NOMO-1 (cell line): ENCODE results near the gene LPO.

Experiments
- DNase-seq, 2 experiments: peaks; one replicate each; lab custom pipeline; 2025; ENCODE audit not compliant: unreplicated experiment in 2 of 2; lab: John Stamatoyannopoulos, UW

The LPO gene

DNA sequence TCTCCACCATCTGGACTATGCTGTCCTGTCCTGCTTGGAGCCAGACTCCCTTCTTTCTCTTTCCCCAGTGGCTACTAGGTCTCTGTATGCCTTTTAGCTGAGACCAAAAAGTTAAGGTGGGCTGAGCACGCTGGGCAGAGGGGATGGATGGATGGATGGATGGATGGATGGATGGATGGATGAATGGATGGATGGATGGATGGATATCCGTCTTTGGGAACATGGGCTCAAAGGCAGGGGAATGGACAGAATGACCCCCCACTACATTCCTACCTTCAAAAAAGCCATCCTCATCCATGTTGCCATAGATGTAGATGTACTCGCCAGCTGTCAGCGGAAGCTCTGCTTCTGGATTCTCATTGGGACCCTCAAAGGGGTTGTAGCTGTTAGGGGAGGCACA is 77.4 kb downstream of the LPO start:
- no peak for DNase-seq

DNA sequence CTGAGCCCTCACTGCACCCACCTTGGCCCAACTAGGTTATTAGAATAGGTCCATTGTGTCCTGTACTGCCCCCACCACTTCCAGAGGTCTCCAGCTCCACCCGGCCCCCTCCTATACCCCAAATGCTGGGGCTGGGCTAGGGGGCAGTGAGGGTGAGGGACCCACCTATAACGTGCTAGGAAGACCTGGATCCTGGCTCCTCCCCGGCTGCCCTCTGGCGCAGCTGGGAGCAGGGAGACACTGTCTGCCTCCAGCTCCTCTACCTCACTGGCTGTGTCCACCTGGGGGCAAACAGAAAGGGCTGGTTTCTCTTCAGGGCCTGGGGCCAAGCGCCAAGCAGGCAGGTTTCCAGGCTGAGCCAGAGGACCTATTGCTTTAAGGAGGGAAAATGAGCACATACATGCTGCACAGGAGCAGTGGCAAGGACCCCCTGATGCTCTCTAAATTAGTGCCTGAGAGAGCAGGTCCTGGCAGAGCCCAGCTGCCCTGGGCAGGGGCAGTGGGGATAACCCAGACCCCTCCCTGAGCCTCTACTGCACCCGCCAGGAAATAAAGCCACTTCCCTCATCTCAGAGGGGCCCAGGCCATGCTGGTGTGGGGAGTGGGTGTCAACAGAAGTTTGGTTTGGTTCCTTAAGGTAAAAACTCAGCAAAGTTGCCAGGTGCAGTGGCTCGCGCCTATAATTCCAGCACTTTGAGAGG is 78.0 kb downstream of the LPO start:
- no peak for DNase-seq

DNA sequence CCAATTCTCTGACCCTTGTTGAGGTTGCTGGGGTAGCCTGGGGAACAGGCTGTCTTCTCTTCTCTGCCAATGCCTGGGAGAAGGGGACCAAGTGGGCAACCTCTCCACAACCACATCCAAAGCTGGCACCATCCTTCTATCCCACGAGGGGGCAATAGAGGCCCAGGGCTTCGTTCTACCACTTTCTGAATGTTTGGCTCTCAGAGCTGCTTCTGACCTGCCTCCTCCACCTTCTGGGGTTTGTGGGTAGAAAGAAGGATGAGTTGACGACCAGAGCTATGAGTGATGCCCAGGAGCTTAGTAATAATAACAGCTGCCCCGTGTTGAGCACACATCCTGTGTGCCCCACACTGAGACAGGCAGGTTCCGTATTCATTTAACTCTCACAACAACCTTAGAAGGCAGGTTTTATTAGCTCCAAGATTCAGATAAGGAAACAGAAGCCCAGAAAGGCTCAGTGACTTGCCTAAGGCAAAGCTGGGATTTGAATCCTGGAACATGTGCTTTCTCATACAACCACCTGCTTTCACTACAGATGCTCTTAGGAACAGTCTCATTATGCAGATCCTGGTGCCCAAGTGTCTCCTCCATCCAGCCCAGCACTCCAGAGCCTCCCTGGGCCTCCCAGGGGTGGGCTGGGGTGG is 79.2 kb downstream of the LPO start:
- DNase-seq = peak; percentile 57 to 71

DNA sequence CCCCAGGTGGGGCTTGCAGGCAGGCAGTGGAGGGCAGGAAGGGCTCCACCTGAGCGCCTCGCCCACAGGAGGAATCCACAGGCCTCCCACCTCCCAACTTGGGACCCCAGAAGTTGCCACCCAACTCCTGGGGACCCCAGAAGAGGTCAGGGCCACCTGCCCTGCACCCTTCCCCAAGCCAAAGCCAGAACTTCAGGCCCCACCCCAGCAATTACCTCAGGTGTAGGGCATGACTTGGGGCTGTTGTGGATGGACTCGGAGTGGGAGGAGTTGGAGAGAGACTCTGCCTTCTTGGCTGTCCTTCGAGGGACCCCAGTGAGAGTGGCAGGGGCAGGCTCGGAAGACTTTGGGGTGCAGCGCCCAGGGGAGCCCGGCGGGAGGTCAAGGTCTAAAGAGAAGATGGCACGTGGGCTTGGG is 79.7 kb downstream of the LPO start:
- DNase-seq = no peak
